ENCODE data around the gene ELK1.
"Not testable (repeated sequence)": the region's sequence is repeated elsewhere in the genome, so short reads cannot be mapped to it uniquely, and the experiment has no call there.

Gene ELK1

DNA sequence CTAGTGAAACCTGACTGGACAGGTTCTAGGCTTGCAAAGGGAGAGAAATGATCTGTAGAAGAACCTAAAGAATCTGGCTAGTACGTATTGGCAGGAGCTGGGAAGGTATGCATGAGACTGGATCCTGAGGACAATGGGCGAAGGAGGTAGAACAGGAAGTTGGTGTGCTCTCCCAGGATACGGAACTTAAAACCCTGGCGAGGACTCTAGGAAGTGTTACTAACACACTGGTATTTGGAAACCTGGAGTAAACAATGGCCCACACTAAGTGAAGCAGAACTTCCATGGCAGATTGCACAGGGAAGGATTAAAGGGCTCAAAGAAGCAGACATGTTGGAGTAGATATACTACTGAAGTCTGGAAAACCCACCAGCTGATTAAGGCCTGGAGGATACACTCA is 39.9 kb downstream of the ELK1 start:
- DNase-seq: no peak

DNA sequence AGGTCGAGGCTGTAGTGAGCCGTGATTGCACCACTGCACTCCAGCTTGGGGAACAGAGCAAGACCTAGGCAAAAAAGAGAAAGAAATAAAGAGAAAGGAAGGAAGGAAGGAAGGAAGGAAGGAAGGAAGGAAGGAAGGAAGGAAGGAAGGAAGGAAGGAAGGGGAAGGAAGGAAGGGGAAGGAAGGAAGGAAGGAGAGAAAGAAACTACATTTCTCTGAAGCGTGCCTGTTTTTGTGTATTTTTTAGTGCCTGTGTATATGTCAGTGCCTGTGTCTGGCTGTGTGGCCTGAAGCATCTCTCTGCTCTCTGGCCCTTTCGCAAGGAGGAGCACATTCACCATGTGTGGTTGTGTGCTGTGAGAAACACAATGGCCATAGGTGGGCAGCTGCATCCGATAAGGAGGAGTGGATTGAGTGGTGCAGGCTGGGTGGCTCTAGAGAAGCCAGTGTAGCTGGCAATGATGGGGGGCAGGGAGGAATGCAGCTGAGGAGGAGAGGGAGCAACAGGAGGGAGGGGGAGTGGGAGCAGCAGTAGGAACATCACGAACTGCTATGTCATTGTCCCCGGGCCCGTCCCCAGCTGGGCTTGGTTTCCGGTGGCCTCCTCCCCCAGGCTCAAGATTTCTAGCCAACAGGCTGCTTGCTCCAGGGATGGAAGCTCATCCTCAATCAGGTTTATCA is 42.1 kb downstream of the ELK1 start:
- DNase-seq: no peak

DNA sequence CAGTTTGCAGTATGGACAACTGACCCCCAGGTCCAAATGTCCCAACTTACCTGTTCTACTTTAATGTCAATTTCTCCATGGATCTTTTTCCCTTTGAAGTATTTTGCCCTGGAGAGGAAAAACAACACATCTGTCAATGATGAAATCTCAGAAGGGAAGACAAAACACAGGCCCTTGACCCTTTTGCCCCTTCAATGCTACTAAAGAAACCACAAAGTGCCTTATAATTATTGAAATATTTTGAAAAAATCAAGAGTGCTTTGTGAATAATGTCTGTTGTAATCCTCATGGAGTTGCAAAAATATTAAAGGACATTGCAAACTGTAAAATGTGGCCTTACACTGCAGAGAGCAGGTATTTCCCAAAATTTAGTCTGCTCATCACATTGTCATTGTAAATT is 43.3 kb downstream of the ELK1 start:
- DNase-seq: no peak

DNA sequence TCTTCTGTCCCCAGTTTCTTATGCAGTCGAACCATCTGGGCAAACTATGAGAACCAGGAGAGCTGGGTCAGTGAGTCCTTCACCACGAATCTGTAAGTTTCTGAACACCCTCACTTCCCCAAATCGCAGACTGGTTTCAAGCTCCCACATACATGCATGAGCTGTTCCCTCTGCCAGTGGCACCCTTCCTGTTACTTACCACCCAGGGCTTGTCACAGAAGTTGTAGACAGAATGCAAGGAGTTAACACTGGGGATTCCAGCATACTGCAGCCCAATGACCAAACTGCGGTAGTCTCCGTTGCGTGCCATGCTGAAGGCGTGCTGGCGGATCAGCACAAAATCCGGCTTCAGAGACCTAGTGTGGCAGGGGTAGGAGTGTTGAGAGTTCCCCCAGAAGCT is 45.3 kb downstream of the ELK1 start:
- no peak for DNase-seq

DNA sequence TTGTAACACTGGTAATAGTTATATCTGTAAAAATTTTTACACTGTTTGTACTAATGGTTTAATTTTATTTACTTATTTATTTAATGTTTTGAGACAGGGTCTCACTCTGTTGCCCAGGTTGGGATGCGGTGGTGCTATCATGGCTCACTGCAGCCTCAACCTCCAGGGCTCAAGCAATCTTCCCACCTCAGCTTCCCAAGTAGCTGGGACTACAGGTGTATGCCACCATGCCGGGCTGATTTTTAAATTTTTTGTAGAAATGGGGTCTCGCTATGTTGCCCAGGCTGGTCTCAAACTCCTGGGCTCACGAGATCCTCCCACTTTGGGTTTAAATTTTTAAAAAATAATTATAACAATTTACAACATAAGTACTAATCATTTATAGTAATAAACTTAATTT is 47.2 kb downstream of the ELK1 start:
- not testable (repeated sequence) for DNase-seq

DNA sequence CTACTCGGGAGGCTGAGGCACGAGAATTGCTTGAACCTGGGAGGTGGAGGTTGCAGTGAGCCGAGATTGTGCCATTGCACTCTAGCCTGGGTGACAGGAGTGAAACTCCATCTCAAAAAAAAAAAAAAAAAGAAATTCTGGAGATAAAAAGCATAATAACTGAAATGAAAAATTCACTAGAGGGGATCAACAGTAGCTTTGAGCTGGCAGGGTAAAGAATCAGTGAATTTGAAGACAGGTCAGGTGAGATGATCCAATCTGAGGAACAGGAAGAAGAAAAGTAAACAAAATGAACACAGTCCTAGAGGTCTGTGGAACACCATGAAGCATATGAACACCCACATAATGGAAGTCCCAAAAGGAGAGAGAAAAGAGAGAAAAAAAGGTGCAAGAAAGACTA is 53.1 kb downstream of the ELK1 start:
- no peak for DNase-seq

DNA sequence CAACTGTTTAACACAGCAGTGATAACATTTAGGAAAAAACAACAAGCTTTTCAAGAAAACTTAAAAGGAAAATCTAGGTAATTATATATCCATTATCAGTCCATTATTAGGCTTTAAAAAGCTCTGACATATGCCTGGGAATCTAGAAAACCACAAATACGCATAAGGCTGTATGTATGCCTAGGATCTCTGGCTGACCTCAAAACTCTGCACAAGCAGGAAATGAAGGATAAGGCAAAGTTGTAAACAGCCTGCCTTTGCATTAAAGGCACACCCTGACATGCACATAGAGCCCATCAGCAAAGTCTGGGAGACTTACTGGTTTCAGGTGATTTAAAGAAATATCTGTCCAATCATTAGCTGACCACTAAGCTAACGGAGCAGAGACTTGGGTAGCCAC is 54.1 kb downstream of the ELK1 start:
- no peak for DNase-seq

DNA sequence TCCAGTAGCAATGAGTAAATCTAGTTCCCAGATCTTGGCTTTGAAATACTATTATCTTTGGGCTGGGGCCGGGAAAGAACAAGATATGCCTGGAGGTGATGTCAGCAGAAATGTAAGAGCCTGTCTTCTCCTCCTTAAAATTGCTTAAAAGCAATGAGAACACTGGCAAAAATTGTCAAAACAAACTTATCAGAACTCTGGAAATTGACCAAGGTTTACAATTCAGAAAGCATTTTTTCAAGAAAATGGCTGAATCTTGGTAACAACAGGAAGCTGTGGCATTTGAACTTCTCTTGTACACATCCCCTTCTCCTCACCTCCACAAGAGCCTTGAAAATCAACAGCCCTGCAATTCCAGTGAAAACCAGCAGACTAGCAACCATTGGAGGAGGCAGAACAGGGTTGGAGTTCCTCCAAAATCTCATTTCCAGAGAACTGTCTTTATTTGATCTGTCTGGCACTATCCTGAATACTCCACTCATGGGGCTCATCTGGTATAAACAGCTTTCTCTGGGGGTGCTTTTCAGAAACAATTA is 54.6 kb downstream of the ELK1 start:
- no peak for DNase-seq

DNA sequence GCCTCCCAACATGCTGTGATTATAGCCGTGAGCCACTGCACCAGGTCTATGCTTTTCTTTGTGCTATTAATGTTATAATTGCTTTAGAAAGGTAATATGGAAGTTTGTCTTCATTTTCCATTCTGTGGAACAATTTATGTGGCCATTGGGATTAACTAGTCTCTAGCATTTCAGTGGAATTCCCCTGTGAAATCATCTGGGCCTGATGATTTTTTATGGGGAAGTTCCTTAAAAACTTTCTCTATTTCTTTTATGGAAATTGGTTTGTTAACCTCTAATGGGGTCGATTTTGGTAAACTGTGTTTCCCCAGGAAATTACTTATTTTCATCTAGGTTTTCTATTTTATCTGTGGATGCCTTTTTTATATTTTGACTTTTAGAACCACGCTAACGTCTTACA is 56.8 kb downstream of the ELK1 start:
- DNase-seq: no peak

DNA sequence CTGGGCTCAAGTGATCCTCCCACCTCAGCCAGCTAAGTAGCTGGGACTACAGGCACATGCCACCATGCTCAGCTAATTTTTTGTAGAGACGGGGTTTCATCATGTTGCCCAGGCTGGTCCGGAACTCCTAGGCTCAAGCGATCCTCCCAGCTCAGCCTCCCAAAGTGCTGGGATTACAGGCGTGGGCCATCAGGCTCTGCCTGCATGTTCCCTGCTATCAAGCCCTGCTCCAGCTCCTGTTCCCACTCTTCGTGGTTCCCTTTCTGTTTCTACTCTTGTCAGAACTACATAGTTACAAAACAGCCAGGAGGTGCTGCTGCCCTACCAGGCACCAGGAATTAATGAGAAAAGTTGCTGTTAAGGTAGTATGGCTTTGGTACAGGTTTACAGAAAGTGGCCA is 59.4 kb downstream of the ELK1 start:
- DNase-seq: no peak

DNA sequence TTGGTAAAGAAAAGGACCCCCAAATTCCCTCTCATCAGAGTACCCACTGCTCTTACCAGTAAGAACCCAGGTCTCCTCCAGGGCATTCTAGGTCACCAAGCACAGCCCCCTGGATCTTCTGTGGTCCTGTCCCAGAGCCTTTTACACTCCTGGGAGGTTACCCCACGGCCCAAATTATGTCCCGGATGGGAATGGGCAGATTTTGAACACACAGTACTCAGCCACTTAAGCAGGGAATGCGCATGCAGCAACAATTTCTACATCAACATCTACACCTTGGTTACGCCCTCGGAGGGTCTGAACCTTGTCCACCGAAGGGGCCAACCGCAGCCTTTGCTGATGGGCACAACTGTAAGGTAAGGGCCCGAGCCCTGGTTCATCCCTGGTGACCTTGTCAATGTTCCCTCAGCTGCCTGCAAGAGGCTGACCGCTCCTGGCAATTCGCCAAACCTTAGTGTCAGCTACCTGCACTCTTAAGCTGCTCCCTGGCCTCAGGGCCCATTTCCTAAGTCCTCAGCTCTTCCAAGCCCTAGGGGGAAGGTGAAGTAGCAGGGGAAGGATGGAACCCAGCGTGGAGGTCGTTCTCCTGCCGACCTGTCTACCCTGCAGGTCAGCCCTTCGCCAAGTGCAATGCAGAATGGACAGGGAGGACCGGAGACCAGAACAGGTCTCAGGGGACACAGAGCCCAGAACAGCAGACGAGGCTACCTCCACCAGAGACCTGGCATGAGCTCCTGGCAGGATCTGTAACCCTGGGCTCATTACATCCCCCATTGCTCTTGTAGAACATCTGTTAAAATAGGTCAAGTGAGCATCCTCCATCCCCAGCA is 62.2 kb downstream of the ELK1 start:
- no peak for DNase-seq

DNA sequence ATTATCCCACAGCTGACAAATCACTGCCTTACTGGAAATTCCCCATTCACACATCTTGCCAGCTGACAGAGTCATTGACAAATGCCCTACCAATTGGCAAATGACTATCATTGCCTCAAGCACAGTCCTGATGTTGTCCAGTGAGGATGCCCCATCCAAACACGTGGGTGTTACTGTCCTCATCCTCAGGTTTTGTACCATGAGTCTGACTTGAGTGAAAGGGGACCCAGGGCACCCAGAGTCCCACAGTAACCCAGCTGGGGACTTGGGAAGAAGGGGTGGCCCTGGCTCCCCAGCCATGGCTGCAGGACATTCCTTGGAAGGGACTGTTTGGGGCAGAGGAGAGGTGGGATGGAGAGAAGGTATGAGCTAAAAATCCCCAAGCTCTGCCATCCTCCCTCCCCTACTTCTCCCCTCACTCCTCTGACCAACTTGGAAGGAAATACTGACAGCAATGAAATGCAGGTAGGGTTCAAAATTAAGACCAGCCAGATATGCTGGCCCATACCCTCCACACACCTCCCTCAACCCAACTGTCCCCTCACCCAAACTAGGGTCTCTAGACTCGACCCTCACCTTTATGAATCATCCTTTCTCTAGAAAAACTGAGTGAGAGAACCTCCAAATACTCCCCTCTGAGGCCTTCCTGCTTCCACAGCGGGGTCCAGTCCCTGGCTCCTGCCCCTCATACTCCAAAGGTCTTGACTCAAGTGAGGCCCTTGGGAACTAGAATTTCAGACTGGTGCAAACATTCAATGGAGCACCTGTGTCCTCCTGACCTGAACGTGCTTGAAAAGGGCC is 63.1 kb downstream of the ELK1 start:
- DNase-seq: no peak

DNA sequence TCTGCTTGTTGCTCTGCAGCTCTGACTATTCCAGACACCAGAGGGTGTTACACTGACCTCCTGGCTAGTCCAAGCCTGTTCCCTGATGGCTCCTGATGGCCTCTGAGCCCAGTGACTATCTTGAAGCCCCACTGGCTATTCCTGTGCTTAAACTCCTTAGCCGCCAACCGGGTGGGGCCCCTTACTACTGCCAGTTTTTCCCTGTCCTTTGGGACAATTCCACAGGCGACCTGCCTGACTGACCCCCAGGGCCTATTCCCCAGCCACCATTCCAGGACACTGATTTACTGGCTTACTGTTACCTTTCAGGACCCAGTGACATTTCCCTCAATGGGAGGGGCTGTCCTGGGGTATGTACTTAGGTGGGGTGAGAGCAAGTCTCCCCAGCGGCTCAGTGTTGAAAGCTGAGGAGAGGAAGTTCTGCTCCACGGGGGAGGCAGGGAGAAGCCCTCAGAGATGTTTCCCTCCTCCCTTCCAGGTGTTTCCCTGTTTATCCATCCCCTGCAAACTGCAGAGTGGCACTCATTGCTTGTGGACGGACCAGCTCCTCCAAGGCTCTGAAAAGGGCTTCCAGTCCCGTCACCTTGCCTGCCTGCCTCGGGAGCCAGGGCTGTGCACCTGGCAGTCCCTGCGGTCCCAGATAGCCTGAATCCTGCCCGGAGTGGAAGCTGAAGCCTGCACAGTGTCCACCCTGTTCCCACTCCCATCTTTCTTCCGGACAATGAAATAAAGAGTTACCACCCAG is 64.1 kb downstream of the ELK1 start:
- DNase-seq: no peak

Measured in DMS53 (cell line).